Trophoblast cell (in vitro differentiated cells and primary cell): ENCODE results near the gene C17orf100.

Experiments used
- DNase-seq, 2 donors: peaks; one replicate each; pipeline ENCODE4 v3.0.0-alpha.2; 2016
- H2AFZ ChIP-seq: 2 replicates; pipeline ENCODE4 v1.6.1; 2013; ENCODE audit warnings: low read length, moderate library complexity, mild to moderate bottlenecking; ENCODE audit not compliant: insufficient read depth, poor library complexity
- H2AK5ac ChIP-seq: 2 replicates; pipeline ENCODE4 v1.6.1; 2013; ENCODE audit warnings: mild to moderate bottlenecking, low read length
- H2BK120ac ChIP-seq: 2 replicates; pipeline ENCODE4 v1.6.1; 2013; ENCODE audit warnings: low read length, mild to moderate bottlenecking, moderate library complexity; ENCODE audit not compliant: insufficient read depth, poor library complexity
- H2BK12ac ChIP-seq: 2 replicates; pipeline ENCODE4 v1.6.1; 2013; ENCODE audit warnings: mild to moderate bottlenecking, low read length, moderate library complexity
- H2BK5ac ChIP-seq: 2 replicates; pipeline ENCODE4 v1.6.1; 2013; ENCODE audit warnings: low read length, low read depth, moderate library complexity, mild to moderate bottlenecking; ENCODE audit not compliant: poor library complexity
- H3K14ac ChIP-seq: 2 replicates; pipeline ENCODE4 v1.6.1; 2013; ENCODE audit warnings: mild to moderate bottlenecking, low read length
- H3K18ac ChIP-seq: 2 replicates; pipeline ENCODE4 v1.6.1; 2013; ENCODE audit warnings: mild to moderate bottlenecking, low read length
- H3K23ac ChIP-seq: 2 replicates; pipeline ENCODE4 v1.6.1; 2013; ENCODE audit warnings: low read length
- H3K27ac ChIP-seq: 2 replicates; pipeline ENCODE4 v1.5.1; 2013; ENCODE audit warnings: low read depth, mild to moderate bottlenecking, inconsistent platforms, low read length, moderate library complexity
- H3K27me3 ChIP-seq: 2 replicates; pipeline ENCODE4 v1.6.1; 2013; ENCODE audit warnings: inconsistent platforms, mild to moderate bottlenecking, low read length, moderate library complexity; ENCODE audit not compliant: insufficient read depth
- H3K36me3 ChIP-seq, 2 experiments: 1 replicate in 1 of 2; 2 replicates in 1 of 2; pipeline ENCODE4 v1.6.1; 2013; ENCODE audit warnings: low read length in 2 of 2, mild to moderate bottlenecking in 2 of 2, moderate library complexity in 1 of 2; ENCODE audit not compliant: insufficient read depth in 2 of 2, control insufficient read depth in 1 of 2
- H3K4ac ChIP-seq: 2 replicates; pipeline ENCODE4 v1.6.1; 2013; ENCODE audit warnings: low read depth, mild to moderate bottlenecking, low read length, moderate library complexity
- H3K4me1 ChIP-seq, 2 experiments: 1 replicate in 1 of 2; 2 replicates in 1 of 2; pipeline ENCODE4 v1.6.1; 2013; ENCODE audit warnings: low read length in 2 of 2, mild to moderate bottlenecking in 2 of 2, moderate library complexity in 1 of 2; ENCODE audit not compliant: insufficient read depth in 2 of 2, control insufficient read depth in 1 of 2
- H3K4me2 ChIP-seq: 2 replicates; pipeline ENCODE4 v1.6.1; 2013; ENCODE audit warnings: inconsistent platforms, mild to moderate bottlenecking, low read length, moderate library complexity
- H3K4me3 ChIP-seq: 2 replicates; pipeline ENCODE4 v1.5.1; 2013; ENCODE audit warnings: mild to moderate bottlenecking, low read depth, low read length, inconsistent platforms
- H3K79me1 ChIP-seq: one replicate; pipeline ENCODE4 v1.6.1; 2013; ENCODE audit warnings: low read length
- H3K79me2 ChIP-seq: 2 replicates; pipeline ENCODE4 v1.6.1; 2013; ENCODE audit warnings: low read length, mild to moderate bottlenecking; ENCODE audit not compliant: control insufficient read depth, insufficient read depth, poor library complexity
- H3K9ac ChIP-seq: 2 replicates; pipeline ENCODE4 v1.6.1; 2013; ENCODE audit warnings: mild to moderate bottlenecking, low read length
- H3K9me3 ChIP-seq: 2 replicates; pipeline ENCODE4 v1.6.1; 2013; ENCODE audit warnings: low read depth, mild to moderate bottlenecking, control low read depth, inconsistent platforms, low read length; ENCODE audit not compliant: insufficient read depth
- H4K12ac ChIP-seq: 2 replicates; pipeline ENCODE4 v1.6.1; 2013; ENCODE audit warnings: low read depth, mild to moderate bottlenecking, low read length, moderate library complexity
- H4K8ac ChIP-seq: 2 replicates; pipeline ENCODE4 v1.6.1; 2013; ENCODE audit warnings: low read depth, mild to moderate bottlenecking, low read length, moderate library complexity
- H4K91ac ChIP-seq: one replicate; pipeline ENCODE4 v1.6.1; 2013; ENCODE audit warnings: low read depth, mild to moderate bottlenecking, low read length, moderate library complexity
- WGBS: extraction: QIAGEN DNeasy Blood & Tissue Kit; methylation state at CpG from one replicate; pipeline ENCODE4 v1.1.7; 2013; ENCODE audit warnings: missing lambda C conversion rate; ENCODE audit not compliant: insufficient read length, insufficient coverage; ENCODE audit errors: extremely low coverage; 5-methylcytosine and 5-hydroxymethylcytosine counted together

Gene C17orf100

DNA sequence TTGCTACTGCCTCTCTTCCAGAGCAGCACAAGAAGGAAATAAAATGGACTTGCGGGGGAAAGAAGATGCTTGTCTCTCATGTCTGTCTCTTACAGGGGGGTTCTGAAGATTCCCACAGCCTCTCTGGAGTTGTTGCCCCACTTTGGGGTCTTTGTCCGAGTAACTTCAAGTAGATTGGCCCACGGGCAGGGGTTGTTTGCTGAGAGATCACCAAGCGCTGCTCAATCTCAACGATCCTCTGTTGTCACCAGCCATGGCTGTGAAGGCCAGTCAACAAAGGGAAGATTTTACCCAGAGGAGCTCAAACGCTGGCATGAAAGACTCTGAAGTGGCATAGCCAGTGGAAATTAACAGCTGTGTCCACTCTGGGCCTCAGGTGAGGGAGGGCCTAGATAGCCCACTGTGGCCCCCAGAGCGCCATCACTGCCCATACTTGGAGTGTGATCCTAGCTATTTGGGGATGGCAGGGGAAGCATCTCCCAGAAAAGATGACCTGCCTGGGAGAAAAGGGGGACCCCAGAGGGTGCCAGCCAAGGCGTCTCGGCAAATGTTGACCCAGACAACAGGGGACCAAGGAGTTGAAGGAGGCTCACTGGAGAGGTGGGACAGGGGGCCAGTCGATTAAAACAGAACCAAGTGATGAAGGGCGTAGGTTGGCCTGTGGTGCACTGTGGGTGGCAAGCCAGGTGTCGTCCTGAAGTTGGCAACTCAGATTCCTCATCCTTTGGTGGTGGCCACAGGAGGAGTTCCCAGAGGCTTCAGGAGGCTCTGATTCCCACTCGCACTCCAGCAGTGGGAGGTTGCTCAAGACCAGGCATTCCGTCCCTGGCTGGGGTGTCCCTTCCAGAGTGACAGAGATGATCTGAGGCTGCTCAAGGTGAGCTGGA, 33.6 kb downstream of the C17orf100 start:
- H3K27ac ChIP-seq: no peak overlapping the region
- no peaks in the 10 kb centered on the region for H3K79me1 ChIP-seq
- H3K18ac ChIP-seq: no peak overlapping the region
- H2AFZ ChIP-seq: no peak overlapping the region
- H3K23ac ChIP-seq: no peak overlapping the region
- H2AK5ac ChIP-seq: no peak overlapping the region
- H3K4ac ChIP-seq: no peak overlapping the region
- H4K8ac ChIP-seq: no peak overlapping the region
- no peaks in the 10 kb centered on the region for H3K9me3 ChIP-seq
- H3K36me3 ChIP-seq: no peaks in the 10 kb centered on the region
- no peaks in the 10 kb centered on the region for H3K79me2 ChIP-seq
- H3K4me2 ChIP-seq: no peak overlapping the region
- no peak overlapping the region for H4K91ac ChIP-seq
- H4K12ac ChIP-seq: no peak overlapping the region
- no peak overlapping the region for H2BK5ac ChIP-seq
- WGBS: no CpG with 5 or more reads among the region's 14 CpGs
- no peak overlapping the region for H2BK120ac ChIP-seq
- H3K4me3 ChIP-seq: no peak overlapping the region
- H3K14ac ChIP-seq: no peak overlapping the region
- no peaks in the 10 kb centered on the region for H3K4me1 ChIP-seq
- no peak overlapping the region for H3K9ac ChIP-seq
- no peak for DNase-seq
- no peaks in the 10 kb centered on the region for H3K27me3 ChIP-seq
- no peak overlapping the region for H2BK12ac ChIP-seq

GRCh38 chr17:6686026-6686425, 34.5 kb downstream of the C17orf100 start:
- Histone ChIP-seq H3K79me1 (no peaks in the 10 kb centered on the region), H3K4me2 (no peak overlapping the region), H3K9me3 (no peaks in the 10 kb centered on the region), H2BK12ac (no peak overlapping the region), H4K12ac (no peak overlapping the region), H3K79me2 (no peaks in the 10 kb centered on the region), H3K4me1 (no peaks in the 10 kb centered on the region), H3K36me3 (no peaks in the 10 kb centered on the region), H3K23ac (no peak overlapping the region), H4K91ac (no peak overlapping the region), H3K27me3 (no peaks in the 10 kb centered on the region), H3K14ac (no peak overlapping the region), H2BK5ac (no peak overlapping the region), H3K18ac (no peak overlapping the region), H3K27ac (no peak overlapping the region), H3K4me3 (no peak overlapping the region), H3K4ac (no peak overlapping the region), H3K9ac (no peak overlapping the region), H2BK120ac (no peak overlapping the region), H2AFZ (no peak overlapping the region), H4K8ac (no peak overlapping the region), H2AK5ac (no peak overlapping the region)
- WGBS: no CpG with 5 or more reads among the region's 4 CpGs
- DNase-seq: no peak

- Histone ChIP-seq H2BK5ac (no peak overlapping the region), H3K79me2 (no peaks in the 10 kb centered on the region)
Observed at GRCh38 chr17:6688944-6689343, 37.4 kb downstream of the C17orf100 start.

GRCh38 chr17:6690641-6691040, 39.1 kb downstream of the C17orf100 start:
- Histone ChIP-seq H3K9ac (no peak overlapping the region), H3K4me1 (no peaks in the 10 kb centered on the region), H4K12ac (no peak overlapping the region)

More at GRCh38 chr17:6688944-6689343, 37.4 kb downstream of the C17orf100 start:
- H2BK12ac ChIP-seq: no peak overlapping the region
- no peak overlapping the region for H2AK5ac ChIP-seq
- WGBS: no CpG with 5 or more reads among the region's 9 CpGs
- H3K9me3 ChIP-seq: no peaks in the 10 kb centered on the region
- H4K12ac ChIP-seq: no peak overlapping the region
- no peak overlapping the region for H2BK120ac ChIP-seq
- H3K4me3 ChIP-seq: no peak overlapping the region
- H3K4me2 ChIP-seq: no peak overlapping the region
- H3K27me3 ChIP-seq: no peaks in the 10 kb centered on the region
- H3K4me1 ChIP-seq: no peaks in the 10 kb centered on the region
- no peak for DNase-seq
- H3K23ac ChIP-seq: no peak overlapping the region
- no peaks in the 10 kb centered on the region for H3K79me1 ChIP-seq
- H3K18ac ChIP-seq: no peak overlapping the region
- H3K36me3 ChIP-seq: no peaks in the 10 kb centered on the region
- no peak overlapping the region for H3K14ac ChIP-seq
- H2AFZ ChIP-seq: no peak overlapping the region
- no peak overlapping the region for H4K8ac ChIP-seq
- no peak overlapping the region for H3K27ac ChIP-seq
- H4K91ac ChIP-seq: no peak overlapping the region
- no peak overlapping the region for H3K4ac ChIP-seq
- no peak overlapping the region for H3K9ac ChIP-seq

More at GRCh38 chr17:6690641-6691040, 39.1 kb downstream of the C17orf100 start:
- DNase-seq: no peak
- no peak overlapping the region for H2BK120ac ChIP-seq
- H4K8ac ChIP-seq: no peak overlapping the region
- no peak overlapping the region for H3K18ac ChIP-seq
- no peak overlapping the region for H3K23ac ChIP-seq
- H3K27me3 ChIP-seq: no peaks in the 10 kb centered on the region
- H3K14ac ChIP-seq: no peak overlapping the region
- H3K4me2 ChIP-seq: no peak overlapping the region
- no peak overlapping the region for H2AFZ ChIP-seq
- H3K4me3 ChIP-seq: no peak overlapping the region
- H4K91ac ChIP-seq: no peak overlapping the region
- no peak overlapping the region for H2AK5ac ChIP-seq
- H3K9me3 ChIP-seq: no peaks in the 10 kb centered on the region
- WGBS: no CpG with 5 or more reads among the region's 11 CpGs
- no peaks in the 10 kb centered on the region for H3K79me2 ChIP-seq
- no peak overlapping the region for H2BK5ac ChIP-seq
- no peaks in the 10 kb centered on the region for H3K36me3 ChIP-seq
- no peak overlapping the region for H3K4ac ChIP-seq
- H3K79me1 ChIP-seq: no peaks in the 10 kb centered on the region
- H2BK12ac ChIP-seq: no peak overlapping the region
- no peak overlapping the region for H3K27ac ChIP-seq
